Lung (tissue), 12 donors: ENCODE results near the gene NSD1. TPM values are rescaled to one million over a fixed set of nuclear protein-coding genes. Genes with fewer than 3 reads are reported as not detected.

Source experiments
- ATAC-seq: fragments of 200-7000 bp; cut with Tn5 transposase; one replicate; pipeline ENCODE4 v1.9.1; 2020; ENCODE audit warnings: moderate number of reproducible peaks; ENCODE audit not compliant: insufficient read depth, low FRiP score
- DNase-seq, 3 donors: peaks; one replicate each; pipeline ENCODE4 v3.0.0-alpha.2; 2013 to 2017
- H3K27ac ChIP-seq, 2 donors: one replicate each; pipeline ENCODE4 v1.5.1; 2013; ENCODE audit warnings: mild to moderate bottlenecking in 2 of 2, moderate library complexity in 2 of 2, control low read depth in 1 of 2, inconsistent platforms in 1 of 2, low read depth in 1 of 2, low read length in 1 of 2
- H3K27me3 ChIP-seq, 3 donors: one replicate each; pipeline ENCODE4 v1.5.1; 2013; ENCODE audit warnings: low read length in 2 of 3; ENCODE audit not compliant: control insufficient read depth in 3 of 3, insufficient read depth in 3 of 3
- H3K36me3 ChIP-seq, 4 donors: one replicate each; pipeline ENCODE4 v1.5.1; 2013; ENCODE audit warnings: low read length in 4 of 4, mild to moderate bottlenecking in 1 of 4, moderate library complexity in 1 of 4; ENCODE audit not compliant: control insufficient read depth in 4 of 4, insufficient read depth in 4 of 4
- H3K4me1 ChIP-seq, 5 donors: one replicate each; pipeline ENCODE4 v1.5.1; 2013; ENCODE audit warnings: low read length in 5 of 5, mild to moderate bottlenecking in 2 of 5, moderate library complexity in 1 of 5; ENCODE audit not compliant: control insufficient read depth in 5 of 5, insufficient read depth in 5 of 5
- H3K4me3 ChIP-seq: one replicate; pipeline ENCODE4 v1.5.1; 2013; ENCODE audit warnings: mild to moderate bottlenecking, control low read depth, moderate library complexity
- H3K9ac ChIP-seq, 2 donors: one replicate each; pipeline ENCODE4 v1.5.1; 2013; ENCODE audit warnings: low read length in 2 of 2, control low read depth in 1 of 2; ENCODE audit not compliant: insufficient read depth in 1 of 2
- H3K9me3 ChIP-seq, 4 donors: one replicate each; pipeline ENCODE4 v1.5.1; 2013; ENCODE audit warnings: low read length in 3 of 4, mild to moderate bottlenecking in 1 of 4, moderate library complexity in 1 of 4; ENCODE audit not compliant: control insufficient read depth in 4 of 4, insufficient read depth in 3 of 4
- CTCF ChIP-seq: IDR thresholded peaks from 2 replicates; pipeline ENCODE4 v1.5.1; 2012; ENCODE audit warnings: mild to moderate bottlenecking; ENCODE audit errors: control extremely low read depth, extremely low read depth
- WGBS, 2 donors: extraction: QIAGEN DNeasy Blood & Tissue Kit; methylation state at CpG; one replicate each; pipeline ENCODE4 v1.1.7; 2013; 5-methylcytosine and 5-hydroxymethylcytosine counted together
- polyA plus RNA-seq, 2 donors: library from polyadenylated mRNA; stranded (reverse); fragments of 200-250 nt; gene quantifications; one replicate each; pipeline ENCODE4 v1.2.1, GENCODE V29; 2013
- total RNA-seq, 2 donors: library from RNA; depleted of rRNA in 1 of 2; stranded (reverse); fragments of >200 nt in 1 of 2; gene quantifications; one replicate each; pipeline ENCODE4 v1.2.1, GENCODE V29; 2014 to 2021
- donor health status: control.
- donor health status: control.
- donor health status: Bipolar disorder and iron deficiency.
- donor health status: healthy.
- donor health status: DM: yes; HTN: yes; CAD: no.

The NSD1 gene
- total and polyA plus RNA-seq, 4 donors: 8.0 to 81.7 (median 43.2) TPM

- H3K36me3 ChIP-seq: no peaks in the 10 kb centered on the region
- no peaks in the 10 kb centered on the region for H3K27me3 ChIP-seq
- H3K27ac ChIP-seq: peak overlapping the region in 1 of 2 donors; percentile 37
- no peak for TF ChIP-seq CTCF
- no peak overlapping the region for H3K4me3 ChIP-seq
- no peak overlapping the region for H3K9ac ChIP-seq
- 26 to 29% methylated on average over 49 of the region's 49 CpGs for WGBS, 2 donors
- ATAC-seq (peak; percentile 95), DNase-seq (peak; percentile 92 to 93 (median 92))
- peaks cover 0 to 11% (median 3%) of the 10 kb centered on the region in 5 donors for H3K4me1 ChIP-seq
- H3K9me3 ChIP-seq: no peaks in the 10 kb centered on the region
Measured at GRCh38 chr5:177116631-177117373, 16.8 kb upstream of the NSD1 start.

- WGBS, 2 donors: 97 to 98% methylated on average over 30 of the region's 30 CpGs
- ATAC-seq: no peak
- no peak overlapping the region for H3K4me3 ChIP-seq
- no peaks in the 10 kb centered on the region for H3K9me3 ChIP-seq
- H3K27me3 ChIP-seq: no peaks in the 10 kb centered on the region
- no peak for DNase-seq
- H3K9ac ChIP-seq: no peak overlapping the region
- H3K27ac ChIP-seq: no peak overlapping the region
- H3K36me3 ChIP-seq: no peaks in the 10 kb centered on the region
- no peak for TF ChIP-seq CTCF
- H3K4me1 ChIP-seq: peaks cover 0 to 11% (median 3%) of the 10 kb centered on the region in 5 donors
Measured at GRCh38 chr5:177117441-177118045, 16.0 kb upstream of the NSD1 start.

- no peak for TF ChIP-seq CTCF
- Histone ChIP-seq H3K36me3 (no peaks in the 10 kb centered on the region), H3K27me3 (no peaks in the 10 kb centered on the region), H3K4me3 (no peak overlapping the region), H3K4me1 (no peaks in the 10 kb centered on the region), H3K9me3 (no peaks in the 10 kb centered on the region), H3K27ac (no peak overlapping the region), H3K9ac (no peak overlapping the region)
- 96 to 98% methylated on average over 5 of the region's 5 CpGs for WGBS, 2 donors
- ATAC-seq: no peak
- DNase-seq: no peak
Measured at GRCh38 chr5:177122566-177122965, 11.0 kb upstream of the NSD1 start.
